HL-60/S4 treated with retinoic acid at 250 ng/mL for 4 days and 3 days (cell line): ENCODE data around the gene RBM6.
"Not testable (repeated sequence)": the region's sequence is repeated elsewhere in the genome, so short reads cannot be mapped to it uniquely, and the experiment has no call there.

Experiments
- in situ Hi-C: fragments of 300-500 bp; cut with MboI; formaldehyde crosslinking; loops from 2 replicates; pipeline ENCODE4 v1.7.0; 2022; ENCODE audit warnings: low sequenced_read_pairs

RBM6 gene

GRCh38 chr3:49976942-49977341 is 37.0 kb downstream of the RBM6 start:
- in situ Hi-C loops = no loop called here

- in situ Hi-C loops = no loop called here
These were observed 44.4 kb downstream of the RBM6 start for GRCh38 chr3:49984394-49984793.

- in situ Hi-C loops = no loop called here
These were observed 52.4 kb downstream of the RBM6 start for GRCh38 chr3:49992326-49992725.

- in situ Hi-C loops = no loop called here
These were observed 54.5 kb downstream of the RBM6 start for GRCh38 chr3:49994476-49994875.

GRCh38 chr3:49996016-49996415 is 56.1 kb downstream of the RBM6 start:
- in situ Hi-C loops = no loop called here

GRCh38 chr3:49997862-49998261 is 57.9 kb downstream of the RBM6 start:
- in situ Hi-C loops = no loop called here

GRCh38 chr3:49998326-49998725 is 58.4 kb downstream of the RBM6 start:
- in situ Hi-C loops = no loop called here

GRCh38 chr3:50001511-50001910 is 61.6 kb downstream of the RBM6 start:
- in situ Hi-C loops = no loop called here

- in situ Hi-C loops = no loop called here
These were observed 63.3 kb downstream of the RBM6 start for GRCh38 chr3:50003216-50003615.

- in situ Hi-C loops = no loop called here
These were observed 63.9 kb downstream of the RBM6 start for GRCh38 chr3:50003824-50004223.

GRCh38 chr3:50008931-50009330 is 69.0 kb downstream of the RBM6 start:
- in situ Hi-C loops = no loop called here

GRCh38 chr3:50010959-50011358 is 71.0 kb downstream of the RBM6 start:
- in situ Hi-C loops = no loop called here

- in situ Hi-C loops = no loop called here
These were observed 76.0 kb downstream of the RBM6 start for GRCh38 chr3:50015918-50016317.

- in situ Hi-C loops = no loop called here
These were observed 88.4 kb downstream of the RBM6 start for GRCh38 chr3:50028346-50028745.

- in situ Hi-C loops = not testable (repeated sequence)
These were observed 91.3 kb downstream of the RBM6 start for GRCh38 chr3:50031201-50031600.

GRCh38 chr3:50044976-50045375 is 105.0 kb downstream of the RBM6 start:
- in situ Hi-C loops = no loop called here

- in situ Hi-C loops = no loop called here
These were observed 107.5 kb downstream of the RBM6 start for GRCh38 chr3:50047426-50047825.

- in situ Hi-C loops = no loop called here
These were observed 110.4 kb downstream of the RBM6 start for GRCh38 chr3:50050361-50050760.

GRCh38 chr3:50057756-50058155 is 117.8 kb downstream of the RBM6 start:
- in situ Hi-C loops = no loop called here

- in situ Hi-C loops = no loop called here
These were observed 128.2 kb downstream of the RBM6 start for GRCh38 chr3:50068134-50068533.

GRCh38 chr3:50078091-50078490 is 138.1 kb downstream of the RBM6 start:
- in situ Hi-C loops = no loop called here

- in situ Hi-C loops = no loop called here
These were observed 138.7 kb downstream of the RBM6 start for GRCh38 chr3:50078622-50079021.

- in situ Hi-C loops = not testable (repeated sequence)
These were observed 145.0 kb downstream of the RBM6 start for GRCh38 chr3:50084951-50085350.
